Measurements from ENCODE around the gene SOX2.

Gene SOX2

DNA sequence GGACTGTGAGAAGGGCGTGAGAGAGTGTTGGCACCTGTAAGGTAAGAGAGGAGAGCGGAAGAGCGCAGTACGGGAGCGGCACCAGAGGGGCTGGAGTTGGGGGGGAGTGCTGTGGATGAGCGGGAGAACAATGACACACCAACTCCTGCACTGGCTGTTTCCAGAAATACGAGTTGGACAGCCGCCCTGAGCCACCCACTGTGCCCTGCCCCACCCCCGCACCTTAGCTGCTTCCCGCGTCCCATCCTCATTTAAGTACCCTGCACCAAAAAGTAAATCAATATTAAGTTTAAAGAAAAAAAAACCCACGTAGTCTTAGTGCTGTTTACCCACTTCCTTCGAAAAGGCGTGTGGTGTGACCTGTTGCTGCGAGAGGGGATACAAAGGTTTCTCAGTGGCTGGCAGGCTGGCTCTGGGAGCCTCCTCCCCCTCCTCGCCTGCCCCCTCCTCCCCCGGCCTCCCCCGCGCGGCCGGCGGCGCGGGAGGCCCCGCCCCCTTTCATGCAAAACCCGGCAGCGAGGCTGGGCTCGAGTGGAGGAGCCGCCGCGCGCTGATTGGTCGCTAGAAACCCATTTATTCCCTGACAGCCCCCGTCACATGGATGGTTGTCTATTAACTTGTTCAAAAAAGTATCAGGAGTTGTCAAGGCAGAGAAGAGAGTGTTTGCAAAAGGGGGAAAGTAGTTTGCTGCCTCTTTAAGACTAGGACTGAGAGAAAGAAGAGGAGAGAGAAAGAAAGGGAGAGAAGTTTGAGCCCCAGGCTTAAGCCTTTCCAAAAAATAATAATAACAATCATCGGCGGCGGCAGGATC, at the start of gene SOX2:
Gene SOX2, plus strand, starts transcription at position 601 of the 811 bp plus-strand sequence. CDS start 436 bp downstream, outside the sequence.
- DNase-seq: peak; percentile 95

DNA sequence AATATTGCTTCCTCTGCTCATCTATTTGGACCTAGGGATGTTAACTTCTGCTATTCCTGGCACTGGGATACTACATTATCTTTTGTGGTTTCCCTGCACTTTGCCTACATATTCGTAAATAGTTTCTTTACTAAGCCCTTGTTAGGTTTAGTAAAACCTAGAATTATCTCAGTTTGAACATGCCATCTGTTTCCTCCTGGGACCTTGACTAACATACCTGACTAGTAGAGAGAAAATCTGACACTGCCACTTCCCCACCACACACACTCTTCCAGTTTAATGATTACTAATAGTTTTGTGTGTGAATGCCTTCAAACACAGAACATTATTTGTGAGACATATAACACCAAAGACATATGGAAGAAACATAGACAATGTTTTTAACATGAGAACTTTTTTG, 28.2 kb upstream of the SOX2 start:
- no peak for DNase-seq

DNA sequence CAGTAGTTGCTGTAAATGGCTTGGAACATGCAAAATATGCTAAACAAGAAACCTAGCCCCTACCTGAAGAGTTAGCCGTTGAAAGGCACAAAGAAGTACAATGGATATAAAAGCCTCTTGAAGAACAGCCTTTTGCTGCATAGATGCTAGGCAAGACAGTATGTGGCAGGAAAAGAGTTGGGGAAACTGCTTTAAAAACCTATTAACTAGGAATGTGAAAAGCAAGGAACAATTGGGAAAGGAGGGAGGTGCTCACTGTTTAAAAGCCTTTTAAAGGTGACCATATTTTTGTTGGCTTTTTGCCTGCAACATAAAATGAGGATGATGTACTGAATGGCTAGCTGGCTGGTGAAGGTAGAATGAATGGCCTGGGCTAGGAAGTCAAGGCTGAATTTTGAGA, 24.5 kb upstream of the SOX2 start:
- DNase-seq: no peak

DNA sequence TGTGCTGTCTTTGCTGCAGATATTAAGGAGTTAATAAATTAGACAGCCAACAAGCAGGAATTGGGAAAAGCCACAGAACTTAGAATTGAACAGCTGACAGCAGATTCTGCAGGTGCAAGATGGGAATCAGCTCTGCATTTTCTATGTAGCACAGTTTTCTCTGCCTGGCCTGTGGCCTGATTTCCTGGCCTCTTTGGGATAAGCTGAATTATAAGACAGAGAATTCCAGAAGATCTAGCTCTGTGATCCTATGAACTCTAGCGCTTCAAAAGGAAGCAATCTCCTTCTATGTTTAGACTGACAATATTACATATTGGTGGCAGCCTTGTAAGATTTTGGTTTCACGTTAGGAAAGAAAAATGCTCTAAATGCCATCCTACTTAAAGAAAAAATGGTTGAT, 24.0 kb upstream of the SOX2 start:
- DNase-seq: no peak

DNA sequence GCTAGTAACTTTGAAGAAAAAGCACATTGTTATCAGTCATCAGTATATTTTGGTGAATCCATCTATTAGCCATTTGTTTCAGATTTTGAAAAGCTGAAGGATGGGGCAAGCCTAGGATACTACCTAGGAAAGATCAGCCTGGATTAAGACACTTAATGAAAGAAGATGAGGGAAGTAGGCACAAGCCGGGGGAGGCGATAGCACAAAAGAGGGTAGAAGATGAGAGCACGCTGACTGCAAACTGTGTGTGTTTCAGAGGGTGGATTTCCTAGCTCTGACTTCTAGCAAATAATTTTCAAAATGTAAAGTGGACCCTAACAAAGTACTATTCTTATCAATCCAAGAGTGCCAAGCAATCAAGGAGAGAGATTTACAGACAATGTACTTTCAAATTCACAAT, 22.2 kb upstream of the SOX2 start:
- DNase-seq: no peak

DNA sequence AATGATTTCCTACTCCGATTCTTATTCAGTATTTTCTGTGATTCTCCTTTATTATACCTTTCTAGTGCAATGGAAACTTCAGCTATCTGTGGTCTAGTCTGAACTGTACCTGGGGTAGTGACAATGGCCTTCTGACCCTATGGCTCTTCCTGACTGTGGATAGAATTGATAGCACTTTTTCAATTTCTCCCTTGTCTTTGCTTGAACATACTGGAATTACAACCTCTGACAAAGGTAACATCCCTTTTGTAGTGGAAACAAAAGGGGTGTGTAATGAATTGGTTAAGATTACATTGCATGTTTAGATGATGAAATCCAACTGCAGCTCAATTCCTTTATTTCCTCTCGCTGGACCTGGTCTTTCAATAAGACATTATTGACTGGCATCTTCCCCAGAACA, 21.0 kb upstream of the SOX2 start:
- DNase-seq: no peak

DNA sequence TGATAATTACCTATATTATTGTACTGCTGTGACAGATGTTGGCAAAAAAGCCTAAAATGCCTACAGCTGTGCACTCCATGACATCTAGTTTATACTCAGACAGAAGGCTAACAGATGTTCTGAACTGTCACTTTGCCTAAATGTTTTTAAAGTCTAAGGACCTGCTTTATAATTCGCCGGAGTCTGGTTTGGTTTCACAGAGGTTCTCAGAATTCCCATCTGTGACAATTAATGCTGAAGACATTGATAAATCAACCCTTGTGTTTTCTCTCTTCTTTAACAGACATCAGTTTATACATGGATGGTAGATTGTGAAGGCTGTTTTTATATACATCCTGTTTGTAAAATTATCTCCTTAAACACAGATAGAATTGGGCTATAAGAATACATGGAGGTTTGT, 19.8 kb upstream of the SOX2 start:
- DNase-seq: no peak

DNA sequence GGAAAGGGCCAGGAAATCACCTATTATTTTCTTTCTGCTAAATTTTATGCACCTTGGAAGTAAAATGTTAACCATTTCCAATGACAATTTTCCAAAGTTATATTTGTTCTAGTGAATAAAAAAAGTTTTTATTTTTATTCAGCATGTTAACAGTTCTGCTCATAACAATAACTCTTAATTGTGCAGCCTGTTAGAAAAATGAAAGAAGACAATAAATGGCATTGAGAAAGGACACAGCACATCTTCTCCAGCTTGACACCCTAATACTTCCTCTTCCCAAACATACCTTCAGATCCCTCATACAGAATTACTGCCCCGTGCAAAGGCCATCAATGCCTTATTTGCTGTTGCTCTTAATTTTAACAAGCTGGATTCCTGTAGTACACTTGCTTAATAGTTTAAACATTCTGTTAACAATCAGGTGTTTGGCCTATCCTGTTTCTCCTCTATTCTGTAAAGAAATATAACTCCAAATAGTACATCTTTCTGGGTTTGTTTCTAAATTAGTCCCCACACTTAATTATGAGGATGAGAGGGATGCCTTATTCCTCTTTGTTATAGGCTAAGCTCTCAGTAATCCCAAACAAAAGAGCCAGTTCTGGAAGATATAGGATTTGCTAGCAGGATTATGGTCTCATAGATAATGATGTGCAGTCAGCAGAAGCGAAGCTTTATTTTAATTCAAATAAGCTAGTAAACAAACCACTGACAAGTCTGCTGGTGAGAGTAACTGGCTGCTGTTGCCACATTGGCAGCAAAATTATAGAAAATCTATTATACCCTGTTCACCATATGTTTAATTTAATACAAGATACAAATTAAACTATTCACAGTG, 19.2 kb upstream of the SOX2 start:
- no peak for DNase-seq

DNA sequence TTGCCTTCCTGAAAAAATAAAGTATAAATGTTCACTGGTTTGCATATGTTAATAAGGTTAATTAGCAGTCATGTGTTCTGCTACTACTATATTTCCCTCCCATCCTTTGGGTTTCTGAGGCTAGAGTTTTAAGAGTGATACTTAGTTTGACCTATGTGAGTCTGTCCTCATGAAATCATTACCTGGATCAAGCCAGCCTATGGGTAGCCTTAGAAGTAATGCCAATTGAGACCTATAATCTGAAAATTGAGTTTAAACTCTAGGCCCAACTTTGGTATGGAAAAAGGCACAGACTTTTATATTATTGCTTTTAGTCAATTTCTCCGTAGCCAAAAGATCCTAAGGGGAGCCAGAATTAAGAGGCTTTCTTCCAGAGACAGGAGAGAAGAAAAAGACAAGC, 18.4 kb upstream of the SOX2 start:
- no peak for DNase-seq

DNA sequence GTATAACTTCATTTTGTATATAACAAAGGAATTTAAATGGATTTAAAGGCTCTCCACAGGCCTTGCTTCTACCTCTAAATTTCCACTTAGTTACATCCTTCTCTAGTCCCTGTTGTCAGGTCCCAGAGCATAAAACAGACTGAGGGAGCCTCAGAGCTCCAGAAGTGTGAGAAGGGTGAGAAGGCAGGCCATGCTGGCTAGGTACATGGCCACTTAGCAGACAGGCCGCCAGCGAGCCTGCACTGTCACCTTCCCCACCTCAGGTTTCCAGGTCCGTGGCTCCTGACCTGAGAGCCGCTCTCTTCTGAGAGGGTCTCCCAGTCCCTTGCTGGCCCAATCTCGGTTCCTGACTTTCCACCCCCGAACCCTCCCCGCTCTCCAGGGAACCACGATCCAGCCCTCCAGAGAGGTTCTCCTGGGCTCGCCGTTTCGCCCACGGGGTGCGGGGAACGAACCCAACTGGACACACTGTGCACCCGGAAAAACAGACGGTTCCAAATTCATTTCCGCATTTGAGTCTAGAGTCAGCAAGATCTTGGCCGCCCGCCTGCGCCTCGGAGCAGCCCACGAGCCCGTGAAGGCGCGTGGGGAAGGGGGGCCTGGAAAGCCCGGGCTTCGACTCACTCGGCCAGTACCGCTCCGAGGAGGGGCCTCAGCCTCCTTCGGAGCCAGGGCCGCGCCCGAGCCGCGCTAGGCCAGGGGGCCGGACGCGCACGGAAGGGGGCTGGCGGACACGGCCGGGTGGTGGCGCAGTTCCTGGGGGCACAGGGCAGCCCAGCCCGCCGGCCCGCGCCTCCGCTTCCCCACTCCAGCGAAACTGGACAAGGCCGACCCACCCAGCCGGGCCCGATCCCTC, 16.7 kb upstream of the SOX2 start:
- no peak for DNase-seq

DNA sequence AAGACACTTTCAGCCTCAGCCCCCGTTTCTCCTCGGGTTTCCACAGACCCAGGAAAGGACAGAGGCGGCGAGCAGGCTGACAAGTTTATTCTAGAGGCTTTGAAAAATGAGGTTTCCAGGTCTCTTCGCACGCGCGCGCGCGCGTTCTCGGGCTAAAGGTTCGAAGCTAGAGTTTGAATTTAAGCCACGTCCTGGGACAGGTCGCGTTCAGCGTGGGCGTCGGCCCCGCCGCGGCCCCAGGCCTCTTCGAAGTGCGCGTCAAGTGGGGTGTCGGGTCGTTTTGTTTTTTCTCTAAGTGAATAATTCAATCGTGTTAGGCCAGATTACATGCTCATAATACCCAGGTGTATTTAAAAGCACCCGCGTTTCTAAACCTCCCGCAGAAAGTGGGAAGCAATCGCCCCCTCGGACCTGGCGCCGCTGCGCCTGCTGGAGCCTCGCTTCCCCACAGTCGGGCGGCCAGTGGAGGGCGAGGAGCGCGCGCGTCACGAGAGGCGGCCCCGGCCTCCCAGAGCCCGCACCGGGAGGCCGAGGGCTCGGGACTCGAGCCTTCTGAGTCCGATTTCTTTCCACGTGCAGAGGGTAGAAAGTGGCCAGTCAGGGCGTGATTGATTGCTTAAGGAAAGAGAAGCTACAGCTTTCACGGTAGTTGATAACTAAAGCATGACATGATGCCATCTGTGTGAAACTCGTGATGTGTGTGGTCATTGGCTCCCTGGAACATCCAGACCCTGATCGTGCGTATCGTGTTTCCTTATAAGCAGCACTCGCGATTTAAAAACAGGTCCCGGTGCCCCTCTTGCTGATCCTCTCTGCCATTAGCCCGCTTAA, 15.8 kb upstream of the SOX2 start:
- no peak for DNase-seq

DNA sequence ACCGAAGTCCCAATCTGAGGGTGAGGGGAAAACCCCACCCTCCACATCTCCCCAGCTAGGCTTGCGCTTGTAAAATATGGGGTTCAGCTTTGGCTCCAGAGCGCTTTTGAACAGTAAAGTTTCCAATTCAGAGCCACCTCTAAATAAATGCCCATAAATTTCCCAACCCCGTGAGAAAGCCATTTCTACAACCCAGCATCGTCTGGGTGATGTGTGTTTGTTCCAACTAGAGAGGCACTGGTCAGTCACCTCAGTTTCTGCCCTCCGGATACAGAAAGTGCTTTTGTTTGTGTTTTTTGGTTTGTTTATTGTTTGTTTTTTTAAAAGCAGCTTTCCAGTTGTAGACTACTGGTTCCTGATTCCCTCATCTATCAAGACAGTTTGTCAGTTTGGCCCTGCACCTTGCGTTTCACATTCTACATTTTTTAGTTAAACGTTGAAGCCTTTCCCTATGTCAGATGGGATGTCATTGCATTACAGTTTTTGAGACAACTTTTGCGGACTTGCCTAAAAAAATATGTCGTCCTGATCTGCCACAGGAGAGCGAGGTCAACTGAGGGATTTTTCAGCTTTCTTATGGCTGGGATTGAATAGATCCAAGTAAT, 15.0 kb upstream of the SOX2 start:
- no peak for DNase-seq

DNA sequence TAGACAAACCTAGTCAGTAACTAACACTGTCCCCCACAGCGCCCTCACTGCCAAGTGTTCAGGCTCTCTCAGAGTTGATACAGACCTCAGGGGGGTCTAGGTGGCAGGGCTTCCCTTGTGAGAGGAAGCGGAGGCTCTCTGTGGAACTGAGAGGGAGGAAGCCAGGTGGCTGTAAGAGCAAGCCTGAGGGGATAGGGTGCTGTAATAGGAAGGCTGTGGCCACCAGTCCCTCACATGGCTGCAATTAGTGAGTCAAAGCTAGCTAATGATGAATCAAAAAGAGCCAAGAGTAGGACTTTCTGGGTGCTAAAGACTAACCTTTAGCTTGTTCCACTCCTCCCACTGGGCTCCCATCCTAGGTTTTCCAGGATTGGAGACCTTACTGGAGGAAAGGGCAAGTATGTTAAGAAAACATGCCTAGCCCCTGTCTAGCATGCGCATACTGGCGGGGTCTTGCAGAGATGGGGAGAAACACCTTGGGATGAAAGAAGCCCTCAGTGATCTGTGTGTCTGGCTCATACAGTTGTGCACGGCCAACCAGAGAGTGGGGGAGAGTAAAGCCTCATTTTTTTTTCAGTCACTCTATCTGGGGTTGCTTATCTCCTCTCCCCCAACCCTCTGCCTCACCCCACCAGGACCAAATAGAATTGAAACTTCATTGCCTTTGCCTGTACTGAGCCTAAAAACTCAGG, 13.3 kb upstream of the SOX2 start:
- DNase-seq: no peak

DNA sequence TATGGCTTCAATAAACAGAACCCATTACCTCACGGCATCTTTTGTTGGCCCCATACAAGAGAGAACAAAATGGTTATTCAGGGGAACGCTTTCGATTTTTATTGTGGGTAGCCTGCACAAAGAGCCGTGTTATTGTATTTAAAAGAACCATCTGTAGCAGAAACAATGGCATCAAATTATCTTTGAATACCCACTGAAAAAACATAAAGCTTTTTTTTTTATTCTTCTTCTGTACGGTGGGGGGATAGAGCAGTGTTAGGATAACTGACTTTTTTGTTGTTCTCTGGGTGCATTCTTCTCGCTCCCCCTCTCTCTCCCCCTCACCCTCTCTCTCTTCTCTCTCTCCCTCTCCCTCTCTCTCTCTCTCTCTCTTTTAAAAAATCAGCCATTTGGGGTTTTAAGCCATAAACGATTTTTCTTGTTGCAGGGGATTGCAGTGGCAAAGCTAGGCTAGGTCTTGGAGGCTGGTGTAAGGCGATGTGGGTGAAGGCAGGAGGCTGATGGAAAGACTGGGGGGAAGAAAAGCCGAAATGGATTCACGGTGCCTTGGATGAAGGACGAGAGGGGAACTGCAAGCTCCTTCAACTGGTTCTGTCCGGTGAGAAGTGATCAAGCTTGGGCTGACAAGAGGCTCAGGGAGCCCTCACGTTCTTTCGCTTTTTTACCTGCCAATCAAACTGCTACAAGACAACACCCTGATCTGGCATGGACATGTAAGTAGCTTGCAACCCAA, 12.4 kb upstream of the SOX2 start:
- no peak for DNase-seq

DNA sequence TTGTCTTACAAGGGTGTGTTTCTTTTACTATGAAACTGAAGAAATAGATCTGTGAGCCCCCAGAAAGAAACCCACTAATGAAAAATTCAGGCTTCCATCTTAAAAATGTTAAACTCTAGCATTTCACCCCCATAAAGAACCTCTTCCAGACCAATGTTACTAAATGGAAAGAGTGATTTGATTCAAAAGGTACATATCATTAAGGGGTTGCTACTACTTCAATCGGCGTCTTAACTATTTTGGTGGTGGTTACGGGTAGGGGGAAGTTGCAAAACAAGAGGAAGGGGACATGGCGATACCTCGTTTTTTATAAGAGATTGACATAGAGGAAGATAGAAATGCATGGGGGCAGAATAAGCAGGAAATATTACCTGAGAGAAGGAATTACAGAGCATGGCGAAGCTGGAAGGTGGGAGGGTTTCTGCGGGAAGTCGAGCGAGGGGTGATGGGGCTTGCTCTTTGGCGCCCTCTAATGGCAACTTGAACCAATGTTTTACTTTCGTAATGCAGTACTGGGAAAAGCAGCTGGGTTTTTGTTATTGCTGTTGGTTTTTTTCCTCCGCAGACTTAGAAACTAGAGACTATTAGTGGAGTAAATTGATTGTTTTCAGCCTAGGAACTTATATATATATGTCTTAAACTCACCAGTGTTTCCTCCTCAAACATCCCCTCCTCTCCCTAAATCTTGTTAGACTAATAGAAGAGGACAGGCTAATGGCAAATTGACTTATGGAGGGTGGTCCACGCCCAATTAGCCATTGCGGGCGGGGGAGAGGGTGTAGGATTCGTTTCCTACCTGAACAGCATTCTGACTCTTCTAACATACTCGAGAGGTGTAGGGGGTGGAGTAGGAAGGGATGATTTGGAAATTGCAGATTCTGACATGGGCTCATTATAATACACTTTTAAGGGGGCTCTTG, 11.3 kb upstream of the SOX2 start:
- no peak for DNase-seq

DNA sequence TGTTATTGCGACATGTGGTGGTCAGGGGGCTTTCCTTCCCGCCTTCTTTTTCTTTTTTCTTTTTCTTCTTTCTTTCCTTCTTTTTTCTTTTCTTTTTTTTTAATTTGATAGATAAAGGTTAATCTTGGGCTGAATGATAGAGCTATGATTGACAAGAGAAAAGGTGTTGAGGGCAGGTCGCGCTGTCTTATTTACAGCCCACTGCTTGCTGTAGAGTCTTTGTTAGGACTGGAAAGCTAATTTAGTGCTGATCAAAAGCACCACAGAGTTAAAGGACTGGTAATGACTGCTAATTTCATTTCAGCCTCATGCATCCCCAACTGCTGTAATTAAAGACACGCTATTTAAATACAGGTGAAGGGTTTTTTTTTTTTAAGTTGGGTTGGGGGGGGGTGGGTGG, 10.6 kb upstream of the SOX2 start:
- no peak for DNase-seq

DNA sequence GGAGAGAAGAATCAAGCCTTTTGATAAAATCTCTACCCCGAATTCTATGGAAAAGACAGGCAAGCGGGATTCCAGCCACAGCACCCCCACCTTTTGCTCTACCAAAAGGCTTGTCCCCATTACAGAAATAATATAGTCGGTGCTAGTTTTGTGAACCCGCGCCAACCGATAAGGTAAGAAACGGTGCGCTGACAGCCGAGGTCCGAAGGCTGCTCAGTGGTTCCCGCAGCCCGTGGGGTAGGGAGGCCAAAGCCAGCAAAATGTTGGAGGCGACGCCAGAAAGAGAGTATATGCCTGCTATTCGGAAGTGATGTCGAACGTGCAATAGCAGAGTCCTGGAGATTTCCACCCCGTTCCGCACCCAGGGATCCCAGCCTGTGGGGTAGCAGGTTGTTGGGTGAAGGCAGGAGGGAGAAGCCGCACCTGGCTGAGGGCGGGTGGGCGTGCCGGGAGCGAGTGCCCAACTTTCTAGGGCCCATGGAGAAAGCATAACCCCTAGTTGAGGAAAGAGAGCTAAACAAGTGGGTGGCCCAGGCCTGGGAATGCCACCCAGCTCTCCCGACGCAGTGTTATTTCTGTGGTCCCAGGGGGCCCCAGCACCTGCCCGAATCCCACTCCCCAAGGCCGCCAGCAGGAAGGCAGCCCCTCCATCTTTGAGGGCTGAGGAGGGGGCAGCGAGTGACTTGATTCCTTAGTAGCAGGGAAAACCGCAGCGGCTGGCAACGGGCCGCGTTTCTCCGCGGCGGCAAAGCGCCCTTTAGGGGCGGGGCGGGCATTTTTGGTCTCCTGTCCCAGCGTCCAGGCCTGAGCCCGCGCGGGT, 7.9 kb upstream of the SOX2 start:
- DNase-seq: no peak

DNA sequence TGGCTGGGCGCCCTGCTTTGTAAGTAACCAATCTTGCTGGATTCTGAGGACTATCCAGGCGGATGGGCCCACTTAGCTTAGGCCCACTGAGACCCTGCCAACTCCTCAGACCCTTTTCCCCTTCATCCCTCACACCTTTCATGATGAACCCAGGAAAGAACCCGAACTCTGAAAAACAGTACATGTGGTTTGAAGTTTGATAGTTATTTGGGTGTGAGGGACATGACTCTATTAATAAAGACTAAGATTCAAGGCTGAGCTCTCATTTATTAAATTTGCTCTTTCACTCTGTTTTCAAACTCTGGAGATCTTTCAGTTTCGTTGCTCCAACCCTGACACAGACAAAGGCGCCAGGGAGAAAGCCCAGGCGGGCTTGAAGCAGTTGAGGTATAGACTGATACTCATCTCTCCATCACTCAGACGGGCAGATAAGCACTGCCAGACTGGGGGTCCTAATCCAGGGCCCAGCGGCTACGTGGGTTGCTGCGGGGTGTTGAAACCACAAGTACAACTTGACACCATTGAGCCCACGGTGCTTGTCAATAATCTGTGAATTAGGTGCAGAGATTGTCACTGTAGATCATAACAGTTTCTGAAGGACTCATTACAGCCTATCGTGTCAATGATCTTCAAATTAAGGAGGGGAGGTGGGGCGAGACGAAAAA, 7.2 kb upstream of the SOX2 start:
- no peak for DNase-seq

Data from 8988T (cell line).